HepG2 (cell line): ENCODE measurements around the gene KRABD2.
A peak's percentile ranks its signal among the peaks of the same experiment; 100 is the strongest.

Experiments used
- ADNP ChIP-seq: sonication (generic); formaldehyde crosslinking; IDR thresholded peaks from 2 replicates; pipeline ENCODE4 v1.4.0; 2020; ENCODE audit warnings: missing genetic modification reagents
- GTF3A ChIP-seq: sonication (generic); formaldehyde crosslinking; conservative IDR thresholded peaks from 2 replicates; pipeline ENCODE4 v1.4.0; 2020; ENCODE audit warnings: mild to moderate bottlenecking, missing genetic modification reagents
- KAT8 ChIP-seq: IDR thresholded peaks from 2 replicates; pipeline ENCODE4 v1.6.1; 2016; ENCODE audit warnings: missing genetic modification reagents, missing compliant biosample characterization
- NR1H2 ChIP-seq: sonication (generic); formaldehyde crosslinking; IDR thresholded peaks from 2 replicates; pipeline ENCODE4 v1.8.1; 2022; ENCODE audit warnings: low read depth, missing genetic modification reagents, borderline replicate concordance
- PRDM15 ChIP-seq: sonication (generic); formaldehyde crosslinking; IDR thresholded peaks from 2 replicates; pipeline ENCODE4 v1.4.0; 2020; ENCODE audit warnings: missing genetic modification reagents
- SOX5 ChIP-seq: IDR thresholded peaks from 2 replicates; pipeline ENCODE4 v1.6.1; 2016; ENCODE audit warnings: borderline replicate concordance
- SP5 ChIP-seq: IDR thresholded peaks from 2 replicates; pipeline ENCODE4 v1.6.1; 2016; ENCODE audit warnings: low read depth, borderline replicate concordance
- SUZ12 ChIP-seq: fragments of 150-350 bp; IDR thresholded peaks from 2 replicates; pipeline ENCODE4 v1.6.1; 2014; ENCODE audit warnings: low read depth, low read length
- TCF7 ChIP-seq: sonication (generic); IDR thresholded peaks from 2 replicates; pipeline ENCODE4 v1.6.1; 2016; ENCODE audit warnings: antibody characterized with exemption, low read depth
- ZBTB7B ChIP-seq: sonication (generic); formaldehyde crosslinking; IDR thresholded peaks from 2 replicates; pipeline ENCODE4 v1.4.0; 2020; ENCODE audit warnings: missing genetic modification reagents
- ZNF335 ChIP-seq: sonication (generic); formaldehyde crosslinking; IDR thresholded peaks from 2 replicates; pipeline ENCODE4 v1.4.0; 2020; ENCODE audit warnings: missing genetic modification reagents
- ZNF362 ChIP-seq: sonication (generic); formaldehyde crosslinking; IDR thresholded peaks from 2 replicates; pipeline ENCODE4 v1.4.0; 2020; ENCODE audit warnings: missing genetic modification reagents, mild to moderate bottlenecking, borderline replicate concordance
- ZNF382 ChIP-seq: sonication (generic); formaldehyde crosslinking; IDR thresholded peaks from 2 replicates; pipeline ENCODE4 v1.5.0; 2020; ENCODE audit warnings: missing genetic modification reagents, mild to moderate bottlenecking, borderline replicate concordance
- ZNF430 ChIP-seq: sonication (generic); formaldehyde crosslinking; IDR thresholded peaks from 2 replicates; pipeline ENCODE4 v1.9.0; 2021; ENCODE audit warnings: mild to moderate bottlenecking, missing genetic modification reagents
- ZNF562 ChIP-seq: sonication (generic); formaldehyde crosslinking; IDR thresholded peaks from 2 replicates; pipeline ENCODE4 v1.8.0; 2022; ENCODE audit warnings: missing genetic modification reagents, borderline replicate concordance
- ZXDC ChIP-seq: sonication (generic); formaldehyde crosslinking; IDR thresholded peaks from 2 replicates; pipeline ENCODE4 v1.5.0; 2020; ENCODE audit warnings: mild to moderate bottlenecking, missing genetic modification reagents
- TF ChIP-seq, protein P1 (sequence below): sonication (generic); formaldehyde crosslinking; conservative IDR thresholded peaks from 2 replicates; pipeline ENCODE4 v1.8.0; 2022; ENCODE audit warnings: low read depth, missing genetic modification reagents
- TF ChIP-seq, protein P2 (sequence below): sonication (generic); formaldehyde crosslinking; conservative IDR thresholded peaks from 2 replicates; pipeline ENCODE4 v1.5.0; 2020; ENCODE audit warnings: missing genetic modification reagents

Gene KRABD2

GRCh38 chr17:8376271-8377067, at the start of gene KRABD2 (continued):
- no peak; the same call in 1 of the 2 replicates for TF ChIP-seq ZNF362 (CRISPR knock-in tag)
- TF ChIP-seq, protein P1, sequence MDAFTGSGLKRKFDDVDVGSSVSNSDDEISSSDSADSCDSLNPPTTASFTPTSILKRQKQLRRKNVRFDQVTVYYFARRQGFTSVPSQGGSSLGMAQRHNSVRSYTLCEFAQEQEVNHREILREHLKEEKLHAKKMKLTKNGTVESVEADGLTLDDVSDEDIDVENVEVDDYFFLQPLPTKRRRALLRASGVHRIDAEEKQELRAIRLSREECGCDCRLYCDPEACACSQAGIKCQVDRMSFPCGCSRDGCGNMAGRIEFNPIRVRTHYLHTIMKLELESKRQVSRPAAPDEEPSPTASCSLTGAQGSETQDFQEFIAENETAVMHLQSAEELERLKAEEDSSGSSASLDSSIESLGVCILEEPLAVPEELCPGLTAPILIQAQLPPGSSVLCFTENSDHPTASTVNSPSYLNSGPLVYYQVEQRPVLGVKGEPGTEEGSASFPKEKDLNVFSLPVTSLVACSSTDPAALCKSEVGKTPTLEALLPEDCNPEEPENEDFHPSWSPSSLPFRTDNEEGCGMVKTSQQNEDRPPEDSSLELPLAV, result no peak
- no peak for TF ChIP-seq ZNF382 (CRISPR knock-in tag)
- peak; percentile 88 for TF ChIP-seq KAT8 (CRISPR knock-in tag)
- TF ChIP-seq PRDM15, result no peak
- TF ChIP-seq GTF3A (CRISPR knock-in tag), result no peak
- TF ChIP-seq SUZ12, result no peak
- TF ChIP-seq NR1H2, result no peak
- TF ChIP-seq TCF7, result no peak
- TF ChIP-seq, protein P2, sequence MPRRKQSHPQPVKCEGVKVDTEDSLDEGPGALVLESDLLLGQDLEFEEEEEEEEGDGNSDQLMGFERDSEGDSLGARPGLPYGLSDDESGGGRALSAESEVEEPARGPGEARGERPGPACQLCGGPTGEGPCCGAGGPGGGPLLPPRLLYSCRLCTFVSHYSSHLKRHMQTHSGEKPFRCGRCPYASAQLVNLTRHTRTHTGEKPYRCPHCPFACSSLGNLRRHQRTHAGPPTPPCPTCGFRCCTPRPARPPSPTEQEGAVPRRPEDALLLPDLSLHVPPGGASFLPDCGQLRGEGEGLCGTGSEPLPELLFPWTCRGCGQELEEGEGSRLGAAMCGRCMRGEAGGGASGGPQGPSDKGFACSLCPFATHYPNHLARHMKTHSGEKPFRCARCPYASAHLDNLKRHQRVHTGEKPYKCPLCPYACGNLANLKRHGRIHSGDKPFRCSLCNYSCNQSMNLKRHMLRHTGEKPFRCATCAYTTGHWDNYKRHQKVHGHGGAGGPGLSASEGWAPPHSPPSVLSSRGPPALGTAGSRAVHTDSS, result no peak
- peak; percentile 13; the same call in 1 of the 2 replicates for TF ChIP-seq ZNF430 (CRISPR knock-in tag)
- TF ChIP-seq ZXDC (CRISPR knock-in tag), result no peak
- peak; percentile 45 for TF ChIP-seq ZBTB7B (CRISPR knock-in tag)
- TF ChIP-seq ADNP, result no peak
- TF ChIP-seq ZNF562 (CRISPR knock-in tag), result no peak; the same call in 1 of the 2 replicates
- peak; percentile 58; the same call in 1 of the 2 replicates for TF ChIP-seq SOX5 (CRISPR knock-in tag)
- peak; percentile 65; the same call in 1 of the 2 replicates for TF ChIP-seq SP5 (CRISPR knock-in tag)
- 0 out of 2 replicates have a peak, but pooled peaks have one; percentile 42 for TF ChIP-seq ZNF335 (CRISPR knock-in tag)
